Epithelial cell of esophagus (primary cell): Measurements from ENCODE around the gene STK10.

ENCODE experiments used
- DNase-seq: peaks from one replicate; pipeline ENCODE4 v3.0.0; 2010; ENCODE audit warnings: low read depth
- H3K4me3 ChIP-seq: 2 replicates; pipeline ENCODE4 v1.5.1; 2011; ENCODE audit warnings: mild to moderate bottlenecking, low read length, control low read depth
- TF ChIP-seq, protein P1 (sequence below): IDR thresholded peaks from 2 replicates; pipeline ENCODE4 v1.5.1; 2011; ENCODE audit warnings: low read depth, mild to moderate bottlenecking, low read length, control low read depth, inconsistent platforms; ENCODE audit not compliant: insufficient read depth; ENCODE audit errors: missing control alignments

The STK10 gene

DNA sequence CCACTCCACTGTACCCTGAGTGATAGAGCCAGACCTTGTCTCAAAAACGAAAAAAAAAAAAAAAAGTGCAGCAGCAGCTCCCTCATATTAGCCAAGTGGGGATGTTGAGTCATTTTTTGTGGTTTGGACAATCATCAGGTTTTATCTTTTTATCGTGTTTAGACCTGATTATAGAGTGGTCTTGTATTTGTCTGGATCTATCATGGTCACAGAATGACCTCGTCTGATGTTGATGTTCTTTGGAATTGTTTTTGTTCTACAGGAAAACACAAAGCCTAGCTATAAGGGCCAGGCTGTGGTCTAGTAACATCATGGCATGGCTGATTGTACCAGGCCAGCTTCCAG lies 179.9 kb downstream of the STK10 start:
- TF ChIP-seq, protein P1, sequence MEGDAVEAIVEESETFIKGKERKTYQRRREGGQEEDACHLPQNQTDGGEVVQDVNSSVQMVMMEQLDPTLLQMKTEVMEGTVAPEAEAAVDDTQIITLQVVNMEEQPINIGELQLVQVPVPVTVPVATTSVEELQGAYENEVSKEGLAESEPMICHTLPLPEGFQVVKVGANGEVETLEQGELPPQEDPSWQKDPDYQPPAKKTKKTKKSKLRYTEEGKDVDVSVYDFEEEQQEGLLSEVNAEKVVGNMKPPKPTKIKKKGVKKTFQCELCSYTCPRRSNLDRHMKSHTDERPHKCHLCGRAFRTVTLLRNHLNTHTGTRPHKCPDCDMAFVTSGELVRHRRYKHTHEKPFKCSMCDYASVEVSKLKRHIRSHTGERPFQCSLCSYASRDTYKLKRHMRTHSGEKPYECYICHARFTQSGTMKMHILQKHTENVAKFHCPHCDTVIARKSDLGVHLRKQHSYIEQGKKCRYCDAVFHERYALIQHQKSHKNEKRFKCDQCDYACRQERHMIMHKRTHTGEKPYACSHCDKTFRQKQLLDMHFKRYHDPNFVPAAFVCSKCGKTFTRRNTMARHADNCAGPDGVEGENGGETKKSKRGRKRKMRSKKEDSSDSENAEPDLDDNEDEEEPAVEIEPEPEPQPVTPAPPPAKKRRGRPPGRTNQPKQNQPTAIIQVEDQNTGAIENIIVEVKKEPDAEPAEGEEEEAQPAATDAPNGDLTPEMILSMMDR: no peak
- peak; percentile 68 for DNase-seq
- H3K4me3 ChIP-seq: peak overlapping the region; percentile 89

DNA sequence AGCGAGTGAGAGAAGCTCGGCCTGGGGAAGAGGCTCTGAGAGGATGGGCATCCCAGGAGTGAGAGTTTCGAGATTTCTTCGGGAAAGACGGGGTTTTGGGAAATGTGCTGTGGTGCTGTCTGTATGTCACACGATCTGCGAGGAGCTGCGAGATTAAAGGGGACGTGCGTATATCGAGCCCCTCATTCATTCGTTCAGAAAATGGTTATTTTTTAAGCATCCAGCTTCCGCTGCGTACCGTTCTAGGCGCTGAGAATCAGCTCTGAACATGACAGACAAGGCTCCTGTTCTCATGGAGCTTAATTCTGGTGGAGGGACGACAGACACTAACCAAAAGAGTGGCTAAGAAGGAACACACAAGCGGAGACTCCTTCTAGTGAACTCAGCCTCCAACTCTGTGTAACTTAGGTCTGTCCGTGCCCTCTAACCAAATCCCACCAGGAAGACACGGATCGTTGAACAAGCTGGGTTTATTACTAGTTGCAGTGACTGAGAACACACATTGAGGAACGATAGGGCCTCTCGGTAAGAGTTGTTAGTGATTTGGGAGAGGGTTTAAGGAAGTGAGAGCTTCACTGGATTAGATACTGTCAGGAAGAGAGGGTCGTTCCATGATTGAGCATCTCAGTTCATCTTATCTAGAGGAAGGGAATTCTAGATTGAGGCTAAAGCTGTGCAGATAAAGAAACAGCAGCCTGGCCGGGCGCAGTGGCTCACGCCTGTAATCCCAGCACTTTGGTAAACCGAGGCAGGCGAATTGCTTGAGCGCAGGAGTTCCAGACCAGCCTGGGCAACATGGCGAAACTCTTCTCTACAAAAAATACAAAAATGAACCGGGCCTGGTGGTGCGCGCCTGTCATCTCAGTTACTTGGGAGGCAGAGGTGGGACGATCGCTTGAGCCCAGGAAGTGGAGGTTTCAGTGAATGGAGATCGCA lies 180.6 kb downstream of the STK10 start:
- peak; percentile 22 for DNase-seq
- peak overlapping the region; percentile 89 for H3K4me3 ChIP-seq
- TF ChIP-seq, protein P1: no peak

DNA sequence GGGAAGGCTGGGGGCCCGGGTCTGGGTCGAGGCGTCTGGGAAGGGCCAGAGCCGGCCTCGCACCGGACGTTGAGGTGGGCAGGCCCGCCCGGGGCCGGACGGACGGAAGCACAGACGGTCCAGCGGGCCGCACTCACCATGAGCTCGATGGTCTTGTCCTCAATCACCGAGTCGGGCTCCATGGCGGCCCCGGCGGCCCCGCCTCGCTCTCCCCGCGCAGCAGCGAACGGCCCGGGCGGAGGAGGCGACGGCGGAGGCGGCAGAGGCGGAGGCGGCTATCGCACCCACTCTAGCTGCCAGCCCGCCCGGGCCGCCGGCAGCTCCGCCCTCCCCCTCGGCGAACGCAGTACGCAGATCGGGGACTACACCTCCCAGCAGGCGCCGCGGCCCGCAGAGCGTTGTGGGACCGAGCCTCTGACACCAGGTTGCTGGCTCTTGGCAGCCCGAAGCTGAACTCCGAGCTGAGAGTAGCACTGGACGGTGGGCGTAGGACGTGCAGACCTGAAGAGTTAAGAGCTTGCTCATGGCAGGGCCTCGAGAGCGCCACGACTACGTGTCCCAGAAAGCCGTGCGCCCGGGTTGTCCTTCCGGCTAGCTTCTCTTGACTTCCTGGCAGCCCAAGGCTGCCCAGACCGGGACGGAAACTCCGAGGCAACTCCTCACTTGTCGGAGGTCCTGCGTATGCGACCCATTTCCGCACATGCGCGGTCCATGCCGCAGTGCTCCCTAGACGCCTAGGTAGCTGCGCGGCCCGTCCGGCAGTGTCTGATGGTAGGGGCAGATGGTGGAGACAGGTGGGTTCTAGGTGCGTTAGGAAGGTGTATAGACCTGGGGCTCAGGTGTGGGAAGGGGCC lies 181.5 kb downstream of the STK10 start, which contains the start of gene FBXW11:
Gene FBXW11 (minus strand): TSS at position 318 of the 854 bp plus-strand sequence. CDS start 136 bp downstream, at position 182.
- TF ChIP-seq, protein P1: no peak
- DNase-seq: peak; percentile 98
- peak within 1 kb of the TSS; percentile 89 for H3K4me3 ChIP-seq

DNA sequence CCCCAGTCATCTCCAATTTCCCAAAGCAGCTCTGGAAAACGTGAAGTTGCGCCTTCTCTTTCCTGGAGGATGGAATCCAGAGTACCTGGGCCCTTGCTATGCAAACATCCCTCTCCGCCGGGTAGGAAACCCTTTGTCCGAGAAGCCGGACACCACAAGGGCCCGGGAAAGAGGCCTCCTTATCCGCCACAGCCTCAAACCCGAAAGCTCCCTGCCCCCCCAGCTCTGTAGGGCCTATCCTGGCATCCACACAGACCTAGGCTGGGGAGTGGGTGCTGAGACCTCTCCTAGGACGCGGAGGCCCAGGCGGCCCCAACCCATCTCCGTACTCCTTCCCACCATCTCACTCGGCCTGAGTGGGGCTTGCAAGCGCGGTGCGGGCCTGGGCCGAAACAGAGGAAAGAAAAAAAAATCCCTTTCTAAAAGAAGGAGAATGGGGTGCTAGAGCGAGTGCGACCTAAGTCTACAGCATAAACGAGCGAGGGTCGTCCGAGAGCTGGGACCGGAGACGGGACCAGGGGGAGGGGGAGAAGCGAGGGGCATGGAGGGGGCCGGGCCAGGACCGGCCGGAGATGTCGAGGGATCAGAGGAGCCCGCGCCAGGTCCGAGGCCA lies 182.2 kb downstream of the STK10 start:
- peak; percentile 22 for DNase-seq
- TF ChIP-seq, protein P1: no peak
- peak overlapping the region; percentile 89 for H3K4me3 ChIP-seq

DNA sequence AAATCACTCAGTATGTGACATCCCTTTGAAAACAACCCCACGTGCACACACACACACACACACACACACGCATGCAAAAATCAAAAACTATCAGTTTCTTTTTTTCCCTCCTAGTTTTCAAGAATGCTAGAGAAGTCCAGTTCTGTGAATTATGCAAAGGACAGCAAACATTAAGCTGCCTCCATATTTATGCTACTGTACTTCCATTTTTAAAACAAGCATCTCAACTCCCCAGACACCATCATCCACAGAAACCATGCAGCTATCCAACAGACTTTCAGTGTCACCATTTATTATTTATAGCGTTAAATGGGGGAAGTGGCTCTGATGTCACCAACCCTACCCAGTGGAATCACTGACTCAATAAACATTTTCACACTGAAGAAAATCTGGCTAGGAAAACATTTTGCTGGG lies 183.2 kb downstream of the STK10 start:
- peak overlapping the region; percentile 89 for H3K4me3 ChIP-seq
- DNase-seq: peak; percentile 10
- TF ChIP-seq, protein P1: no peak

DNA sequence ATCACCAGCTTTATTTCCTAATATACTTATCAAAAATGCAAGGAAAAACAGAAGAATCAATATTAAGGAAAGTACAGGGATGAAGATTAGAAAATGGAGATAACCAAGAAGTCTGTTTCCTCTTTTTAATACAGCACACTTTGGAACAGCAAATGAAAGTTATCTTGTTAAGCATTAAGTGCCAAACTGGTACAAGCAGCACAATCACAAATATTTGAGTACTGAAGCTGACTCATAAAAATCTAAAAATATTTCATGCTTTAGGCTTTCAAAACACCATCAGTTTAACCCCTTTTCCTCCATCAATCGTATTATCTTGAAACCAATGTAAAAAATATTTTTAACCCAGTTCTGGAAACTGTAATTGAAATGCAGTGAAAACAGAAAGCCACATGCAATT lies 184.3 kb downstream of the STK10 start:
- no peak for DNase-seq
- TF ChIP-seq, protein P1: no peak
- no peak overlapping the region for H3K4me3 ChIP-seq
